Measurements from ENCODE around the gene CTTNBP2.

The CTTNBP2 gene

DNA sequence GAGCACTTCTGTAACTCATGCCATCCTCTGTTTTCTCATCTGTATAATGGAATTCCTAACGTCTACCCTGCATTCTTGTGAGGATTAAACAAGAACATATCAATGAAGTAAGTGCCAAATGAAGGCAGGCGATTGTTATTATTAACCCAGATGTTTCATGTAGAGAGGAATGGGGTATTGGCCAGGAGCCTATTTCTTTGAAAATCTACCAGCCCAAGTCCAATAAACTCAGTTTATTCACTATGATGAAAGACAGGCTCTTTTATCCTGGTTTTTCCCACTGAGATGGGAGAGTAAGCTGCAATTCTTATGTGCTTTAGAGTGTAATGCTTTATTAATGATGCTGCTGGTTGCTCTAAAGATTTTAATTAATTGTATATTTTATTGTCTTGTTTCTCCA is 9.6 kb downstream of the CTTNBP2 start:
- Histone ChIP-seq H3K36me3 (ENCODE audit: control insufficient read depth, insufficient read depth, low read length) (no peaks in the 10 kb centered on the region), H3K4me1 (ENCODE audit: control insufficient read depth, insufficient read depth, low read length) (peaks cover 2% of the 10 kb centered on the region), H3K27ac (ENCODE audit: low read depth, low read length) (no peak overlapping the region), H3K27me3 (ENCODE audit: control insufficient read depth, insufficient read depth, low read length) (no peaks in the 10 kb centered on the region), H3K9ac (ENCODE audit: low read length) (no peak overlapping the region), H3K4me3 (ENCODE audit: low read length) (no peak overlapping the region)

DNA sequence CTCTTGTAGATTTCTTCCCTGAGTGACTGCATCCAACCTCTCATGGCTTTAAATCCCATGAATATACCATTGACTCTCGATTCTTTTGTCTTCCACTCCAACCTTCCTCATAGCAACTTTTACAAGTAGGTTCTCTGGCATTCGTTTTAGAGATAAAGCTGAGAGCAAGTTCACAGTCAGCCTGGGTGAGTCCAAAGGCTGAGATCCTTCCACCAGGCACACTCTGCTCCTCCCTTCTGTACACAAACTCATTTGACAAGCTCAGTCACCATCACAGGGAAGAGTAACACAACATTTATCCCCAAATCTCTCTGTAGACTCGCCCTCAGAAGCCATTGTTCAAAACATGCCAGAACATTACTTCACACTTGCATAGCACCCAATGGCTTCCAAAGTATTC is 10.9 kb downstream of the CTTNBP2 start:
- H3K9ac ChIP-seq (ENCODE audit: low read length) = no peak overlapping the region
- no peak overlapping the region for H3K27ac ChIP-seq (ENCODE audit: low read depth, low read length)
- no peaks in the 10 kb centered on the region for H3K27me3 ChIP-seq (ENCODE audit: control insufficient read depth, insufficient read depth, low read length)
- H3K4me3 ChIP-seq (ENCODE audit: low read length) = no peak overlapping the region
- H3K36me3 ChIP-seq (ENCODE audit: control insufficient read depth, insufficient read depth, low read length) = no peaks in the 10 kb centered on the region
- peaks cover 2% of the 10 kb centered on the region for H3K4me1 ChIP-seq (ENCODE audit: control insufficient read depth, insufficient read depth, low read length)

DNA sequence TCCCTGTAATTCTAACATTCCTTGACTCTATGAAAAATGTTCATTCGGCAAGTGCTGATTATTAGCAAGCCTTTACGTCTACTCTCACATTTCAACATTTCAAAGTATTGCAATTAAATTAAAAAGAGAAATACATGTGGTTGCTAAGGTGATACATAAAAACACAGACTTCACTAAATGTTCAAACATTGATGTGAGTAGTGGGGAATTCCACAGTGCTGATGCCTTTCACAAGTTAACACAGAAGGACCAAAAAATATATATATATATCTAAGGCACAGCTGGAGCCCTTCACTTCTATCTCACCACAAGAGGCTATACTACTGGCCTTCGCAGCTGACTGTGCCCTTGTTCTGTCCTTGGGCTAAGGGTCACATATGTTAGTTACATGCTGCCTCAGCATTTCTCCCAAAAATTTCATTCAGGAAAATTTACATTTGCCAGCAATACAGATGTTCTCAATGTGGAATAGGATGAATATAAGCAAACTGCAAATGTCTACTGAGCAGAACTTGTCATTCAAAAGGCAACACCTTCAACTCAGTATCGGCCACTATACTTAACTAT is 13.9 kb downstream of the CTTNBP2 start:
- Histone ChIP-seq H3K9ac (ENCODE audit: low read length) (no peak overlapping the region), H3K36me3 (ENCODE audit: control insufficient read depth, insufficient read depth, low read length) (no peaks in the 10 kb centered on the region), H3K27me3 (ENCODE audit: control insufficient read depth, insufficient read depth, low read length) (no peaks in the 10 kb centered on the region), H3K4me1 (ENCODE audit: control insufficient read depth, insufficient read depth, low read length) (peaks cover 2% of the 10 kb centered on the region), H3K4me3 (ENCODE audit: low read length) (no peak overlapping the region), H3K27ac (ENCODE audit: low read depth, low read length) (no peak overlapping the region)

DNA sequence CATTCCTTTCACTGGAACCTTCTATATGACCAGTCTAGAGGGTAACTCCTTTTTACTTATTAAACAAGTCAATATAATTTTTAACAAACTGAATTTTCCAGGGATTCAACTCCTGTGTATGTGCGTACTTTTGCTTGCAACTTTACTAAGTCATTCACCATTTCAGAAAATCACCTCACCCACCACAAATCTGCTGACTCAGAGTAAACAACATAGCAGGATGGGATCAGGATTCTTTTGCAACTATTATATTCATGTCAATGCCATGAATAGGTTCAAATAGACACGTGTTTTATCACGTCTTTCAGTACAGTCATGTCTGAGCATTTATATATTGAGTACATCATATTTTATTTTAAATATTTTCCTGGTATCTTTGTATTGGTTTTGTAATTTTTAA is 14.5 kb downstream of the CTTNBP2 start:
- Histone ChIP-seq H3K36me3 (ENCODE audit: control insufficient read depth, insufficient read depth, low read length) (no peaks in the 10 kb centered on the region), H3K4me1 (ENCODE audit: control insufficient read depth, insufficient read depth, low read length) (peaks cover 2% of the 10 kb centered on the region), H3K27ac (ENCODE audit: low read depth, low read length) (no peak overlapping the region), H3K27me3 (ENCODE audit: control insufficient read depth, insufficient read depth, low read length) (no peaks in the 10 kb centered on the region), H3K4me3 (ENCODE audit: low read length) (no peak overlapping the region), H3K9ac (ENCODE audit: low read length) (no peak overlapping the region)

DNA sequence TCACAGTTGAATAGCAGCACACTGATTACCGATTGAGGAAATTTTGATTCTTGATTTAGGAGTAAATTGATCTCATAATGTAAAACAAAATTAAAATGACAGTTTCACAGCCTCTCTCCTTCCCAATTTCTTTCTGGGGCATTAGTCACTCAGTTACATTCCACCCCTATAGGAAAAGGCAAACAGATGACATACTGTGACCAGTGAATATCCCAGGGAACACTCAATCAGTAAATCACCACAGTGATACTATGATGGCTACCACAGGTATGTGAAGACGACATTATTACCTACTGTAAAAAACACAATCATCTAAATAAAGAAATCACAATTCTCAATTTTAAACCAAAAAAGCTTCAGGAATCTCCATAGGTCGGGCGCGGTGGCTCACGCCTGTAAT is 15.5 kb downstream of the CTTNBP2 start:
- no peak overlapping the region for H3K9ac ChIP-seq (ENCODE audit: low read length)

DNA sequence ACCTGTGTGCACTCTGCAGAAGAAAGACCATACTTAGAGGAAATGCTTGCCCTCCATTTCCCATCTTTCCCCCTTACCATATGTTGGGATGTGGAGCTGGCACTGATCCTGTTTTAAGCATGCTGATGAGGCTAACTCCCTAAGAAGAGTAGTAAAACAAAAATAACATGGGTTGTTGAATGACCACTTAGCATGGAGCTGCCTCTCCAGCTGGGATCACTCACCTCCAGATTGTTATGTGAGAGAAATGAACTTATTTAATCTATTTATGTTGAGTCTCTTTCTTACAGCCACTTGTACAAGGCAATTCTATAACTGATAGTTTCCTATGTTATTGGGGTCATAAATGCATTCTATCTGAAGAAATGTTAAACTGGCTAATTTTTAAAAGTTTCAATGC is 17.0 kb downstream of the CTTNBP2 start:
- Histone ChIP-seq H3K27me3 (ENCODE audit: control insufficient read depth, insufficient read depth, low read length) (no peaks in the 10 kb centered on the region), H3K4me1 (ENCODE audit: control insufficient read depth, insufficient read depth, low read length) (no peaks in the 10 kb centered on the region), H3K4me3 (ENCODE audit: low read length) (no peak overlapping the region), H3K36me3 (ENCODE audit: control insufficient read depth, insufficient read depth, low read length) (no peaks in the 10 kb centered on the region), H3K27ac (ENCODE audit: low read depth, low read length) (no peak overlapping the region), H3K9ac (ENCODE audit: low read length) (no peak overlapping the region)

More for the DNA sequence above, 15.5 kb downstream of the CTTNBP2 start:
- no peak overlapping the region for H3K27ac ChIP-seq (ENCODE audit: low read depth, low read length)
- no peaks in the 10 kb centered on the region for H3K4me1 ChIP-seq (ENCODE audit: control insufficient read depth, insufficient read depth, low read length)
- no peaks in the 10 kb centered on the region for H3K27me3 ChIP-seq (ENCODE audit: control insufficient read depth, insufficient read depth, low read length)
- H3K36me3 ChIP-seq (ENCODE audit: control insufficient read depth, insufficient read depth, low read length) = no peaks in the 10 kb centered on the region
- H3K4me3 ChIP-seq (ENCODE audit: low read length) = no peak overlapping the region

DNA sequence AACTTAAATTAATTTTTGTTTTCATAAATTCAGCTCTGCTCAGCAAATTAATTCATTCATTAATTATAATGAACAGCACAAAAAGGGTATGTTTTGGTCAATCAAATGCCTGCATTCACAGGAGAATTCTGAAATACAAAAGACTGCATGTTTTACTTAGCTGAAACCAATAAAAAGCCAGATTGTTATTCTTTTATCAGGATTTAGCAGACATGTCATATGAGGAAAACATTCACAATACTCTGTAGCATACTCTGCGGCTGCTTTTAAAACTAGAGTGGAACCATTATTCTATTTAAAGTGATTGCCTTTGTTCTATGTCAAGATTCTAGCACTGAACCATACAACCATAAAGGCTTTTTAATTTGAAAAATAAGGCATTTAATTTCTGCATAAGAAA is 19.1 kb downstream of the CTTNBP2 start:
- Histone ChIP-seq H3K4me1 (ENCODE audit: control insufficient read depth, insufficient read depth, low read length) (no peaks in the 10 kb centered on the region), H3K4me3 (ENCODE audit: low read length) (no peak overlapping the region), H3K9ac (ENCODE audit: low read length) (no peak overlapping the region), H3K36me3 (ENCODE audit: control insufficient read depth, insufficient read depth, low read length) (no peaks in the 10 kb centered on the region), H3K27ac (ENCODE audit: low read depth, low read length) (no peak overlapping the region), H3K27me3 (ENCODE audit: control insufficient read depth, insufficient read depth, low read length) (no peaks in the 10 kb centered on the region)

DNA sequence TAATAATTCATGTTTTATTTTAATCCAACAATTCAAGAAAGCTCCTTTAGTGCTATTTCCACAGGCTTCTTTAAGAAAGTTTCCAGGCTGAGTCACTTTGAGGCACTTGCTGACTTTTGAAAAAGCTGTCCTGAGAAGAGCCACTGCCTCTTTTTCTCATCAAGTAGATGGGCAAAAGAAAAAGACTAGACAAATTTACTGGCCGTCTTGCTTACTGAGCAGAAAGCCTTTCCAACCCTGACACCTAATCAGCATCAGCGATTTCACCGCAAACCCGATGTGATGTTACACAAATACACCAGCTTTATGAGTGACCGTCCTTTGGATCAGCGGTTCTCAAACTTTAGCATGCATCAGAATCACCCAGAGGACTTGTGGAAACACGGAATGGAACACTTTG is 24.3 kb downstream of the CTTNBP2 start:
- no peak overlapping the region for H3K27ac ChIP-seq (ENCODE audit: low read depth, low read length)
- no peak overlapping the region for H3K4me3 ChIP-seq (ENCODE audit: low read length)
- no peak overlapping the region for H3K9ac ChIP-seq (ENCODE audit: low read length)
- H3K36me3 ChIP-seq (ENCODE audit: control insufficient read depth, insufficient read depth, low read length) = no peaks in the 10 kb centered on the region
- H3K27me3 ChIP-seq (ENCODE audit: control insufficient read depth, insufficient read depth, low read length) = no peaks in the 10 kb centered on the region
- H3K4me1 ChIP-seq (ENCODE audit: control insufficient read depth, insufficient read depth, low read length) = no peaks in the 10 kb centered on the region

DNA sequence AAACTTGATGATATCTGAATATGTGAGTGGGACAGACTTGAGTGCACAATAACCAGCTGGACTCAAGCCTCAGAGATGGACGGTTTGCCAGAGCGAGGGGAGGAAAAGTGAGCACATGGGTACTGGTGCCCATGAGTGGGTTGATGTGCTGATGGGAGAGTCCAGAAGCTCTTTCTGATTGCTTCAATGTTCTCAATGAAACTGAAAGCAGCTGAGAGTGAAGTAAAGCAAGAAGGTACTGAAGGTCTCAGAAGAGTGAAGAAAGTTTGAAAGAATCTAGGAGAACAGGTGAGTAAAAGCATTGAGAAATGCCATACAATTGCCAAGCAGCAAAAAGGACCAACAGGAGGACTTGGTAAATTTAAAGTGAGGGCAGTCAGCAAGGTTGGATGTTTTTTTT is 28.6 kb downstream of the CTTNBP2 start:
- H3K27me3 ChIP-seq (ENCODE audit: control insufficient read depth, insufficient read depth, low read length) = no peaks in the 10 kb centered on the region
- H3K27ac ChIP-seq (ENCODE audit: low read depth, low read length) = no peak overlapping the region
- H3K9ac ChIP-seq (ENCODE audit: low read length) = no peak overlapping the region
- no peak overlapping the region for H3K4me3 ChIP-seq (ENCODE audit: low read length)
- no peaks in the 10 kb centered on the region for H3K4me1 ChIP-seq (ENCODE audit: control insufficient read depth, insufficient read depth, low read length)
- H3K36me3 ChIP-seq (ENCODE audit: control insufficient read depth, insufficient read depth, low read length) = no peaks in the 10 kb centered on the region

DNA sequence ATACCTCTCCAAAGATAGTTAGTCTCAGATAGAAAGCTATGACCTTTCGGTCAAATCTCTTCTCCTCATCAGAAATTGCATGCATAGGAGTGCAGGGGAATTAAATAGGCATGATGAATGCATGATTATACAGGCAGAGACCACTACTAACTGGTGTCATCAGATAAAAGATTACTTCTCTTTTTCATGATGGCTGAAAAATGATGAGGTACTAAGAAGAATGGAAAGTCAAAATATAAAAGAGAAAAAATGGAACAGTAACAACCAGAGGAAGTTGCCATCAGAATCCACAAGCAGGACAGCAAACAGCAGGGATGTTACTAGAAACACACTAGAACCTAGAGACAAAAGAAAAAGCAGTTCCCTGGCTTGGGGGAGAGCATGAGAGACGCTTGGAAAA is 31.6 kb downstream of the CTTNBP2 start:
- H3K4me3 ChIP-seq (ENCODE audit: low read length) = no peak overlapping the region
- no peaks in the 10 kb centered on the region for H3K36me3 ChIP-seq (ENCODE audit: control insufficient read depth, insufficient read depth, low read length)
- no peaks in the 10 kb centered on the region for H3K27me3 ChIP-seq (ENCODE audit: control insufficient read depth, insufficient read depth, low read length)
- no peaks in the 10 kb centered on the region for H3K4me1 ChIP-seq (ENCODE audit: control insufficient read depth, insufficient read depth, low read length)
- H3K9ac ChIP-seq (ENCODE audit: low read length) = no peak overlapping the region
- H3K27ac ChIP-seq (ENCODE audit: low read depth, low read length) = no peak overlapping the region

DNA sequence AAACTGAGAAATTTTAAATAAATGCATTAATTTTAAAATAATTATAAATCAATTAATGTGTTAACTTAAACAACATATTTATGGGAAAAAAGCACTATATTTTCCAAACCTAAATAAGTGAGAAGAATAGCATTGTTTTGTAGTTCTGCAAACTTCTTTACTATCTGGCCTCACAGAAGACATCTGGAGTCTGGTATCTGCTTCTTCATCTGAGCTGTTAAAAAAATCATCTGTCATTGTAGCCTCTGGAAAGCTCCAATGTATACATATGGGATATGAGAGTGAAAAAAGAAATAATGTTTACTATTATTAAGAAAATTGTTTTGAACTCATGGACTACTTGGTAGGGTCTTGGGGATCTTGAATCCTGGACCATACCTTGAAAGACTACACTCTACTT is 32.2 kb downstream of the CTTNBP2 start:
- Histone ChIP-seq H3K4me3 (ENCODE audit: low read length) (no peak overlapping the region), H3K36me3 (ENCODE audit: control insufficient read depth, insufficient read depth, low read length) (no peaks in the 10 kb centered on the region), H3K4me1 (ENCODE audit: control insufficient read depth, insufficient read depth, low read length) (no peaks in the 10 kb centered on the region), H3K9ac (ENCODE audit: low read length) (no peak overlapping the region), H3K27me3 (ENCODE audit: control insufficient read depth, insufficient read depth, low read length) (no peaks in the 10 kb centered on the region), H3K27ac (ENCODE audit: low read depth, low read length) (no peak overlapping the region)

DNA sequence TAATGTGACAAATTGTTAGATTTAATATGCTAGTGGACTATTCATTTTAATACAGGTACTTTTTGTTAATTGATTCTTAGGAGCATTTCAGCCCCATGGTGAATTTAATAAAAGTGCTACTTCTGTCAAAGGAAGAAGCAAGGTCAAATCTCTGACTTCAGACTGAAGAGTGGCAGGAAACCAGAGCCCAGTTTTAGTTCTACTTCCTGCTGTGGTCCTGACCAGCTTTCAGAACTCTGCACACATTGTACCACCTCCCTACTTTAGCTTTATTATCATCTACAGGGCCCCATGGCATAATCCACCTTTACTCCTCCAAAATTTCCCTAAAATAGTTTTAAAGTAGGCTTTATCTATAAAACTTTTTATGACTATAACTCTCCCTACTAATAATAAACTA is 33.7 kb downstream of the CTTNBP2 start:
- H3K9ac ChIP-seq (ENCODE audit: low read length) = no peak overlapping the region
- no peaks in the 10 kb centered on the region for H3K36me3 ChIP-seq (ENCODE audit: control insufficient read depth, insufficient read depth, low read length)
- H3K4me3 ChIP-seq (ENCODE audit: low read length) = no peak overlapping the region
- no peaks in the 10 kb centered on the region for H3K4me1 ChIP-seq (ENCODE audit: control insufficient read depth, insufficient read depth, low read length)
- H3K27me3 ChIP-seq (ENCODE audit: control insufficient read depth, insufficient read depth, low read length) = no peaks in the 10 kb centered on the region
- H3K27ac ChIP-seq (ENCODE audit: low read depth, low read length) = no peak overlapping the region

DNA sequence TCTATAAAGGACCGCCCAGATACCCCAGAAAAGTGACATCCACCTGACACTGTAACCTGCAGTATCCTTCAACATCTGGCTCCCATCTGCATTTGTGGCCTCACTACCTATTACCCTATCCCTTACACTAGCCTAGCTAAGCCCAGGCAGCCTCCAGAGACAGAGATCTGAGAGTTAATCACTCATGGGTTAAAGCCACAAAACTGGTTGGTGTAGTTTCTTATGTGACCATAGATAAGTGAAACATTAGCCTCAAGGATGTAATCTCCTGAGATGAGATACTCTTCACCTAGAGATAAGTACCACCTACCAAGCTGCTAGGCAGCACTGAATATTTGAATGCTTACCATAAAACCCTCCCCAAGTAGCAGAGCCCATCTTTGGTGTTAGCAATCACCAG is 35.4 kb downstream of the CTTNBP2 start:
- H3K27me3 ChIP-seq (ENCODE audit: control insufficient read depth, insufficient read depth, low read length) = no peaks in the 10 kb centered on the region
- H3K27ac ChIP-seq (ENCODE audit: low read depth, low read length) = no peak overlapping the region
- no peaks in the 10 kb centered on the region for H3K4me1 ChIP-seq (ENCODE audit: control insufficient read depth, insufficient read depth, low read length)
- H3K36me3 ChIP-seq (ENCODE audit: control insufficient read depth, insufficient read depth, low read length) = no peaks in the 10 kb centered on the region
- no peak overlapping the region for H3K4me3 ChIP-seq (ENCODE audit: low read length)
- no peak overlapping the region for H3K9ac ChIP-seq (ENCODE audit: low read length)
